ENCODE measurements around the gene PDGFRA. TPM values are rescaled to one million over a fixed set of nuclear protein-coding genes. Genes with fewer than 3 reads are reported as not detected.

PDGFRA gene
- total RNA-seq, 4 donors from 2014 or later = 20.6 to 190 (median 65.5) TPM

DNA sequence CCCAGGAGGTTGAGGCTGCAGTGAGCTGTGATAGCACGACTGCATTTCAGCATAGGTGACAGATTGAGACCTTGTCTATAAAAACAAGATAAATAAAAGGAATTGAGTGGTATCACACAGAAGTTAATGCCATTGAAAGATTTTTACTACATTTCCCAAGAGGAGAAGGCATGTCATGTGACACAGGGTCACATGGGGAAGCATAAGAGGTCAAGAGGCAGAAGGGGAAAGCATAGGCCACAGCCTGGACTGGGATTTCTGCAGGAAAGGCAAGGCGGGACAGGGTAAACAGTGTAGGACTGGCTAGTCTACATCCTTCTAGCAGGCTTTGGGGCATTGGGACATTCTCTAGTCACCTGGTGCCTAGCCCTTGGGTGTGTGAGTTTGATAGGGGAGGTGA is 88.6 kb downstream of the PDGFRA start:
- DNase-seq = no peak
- intact Hi-C loops (cut with DNase I; ENCODE audit: low total_unique reads) = no loop called here

DNA sequence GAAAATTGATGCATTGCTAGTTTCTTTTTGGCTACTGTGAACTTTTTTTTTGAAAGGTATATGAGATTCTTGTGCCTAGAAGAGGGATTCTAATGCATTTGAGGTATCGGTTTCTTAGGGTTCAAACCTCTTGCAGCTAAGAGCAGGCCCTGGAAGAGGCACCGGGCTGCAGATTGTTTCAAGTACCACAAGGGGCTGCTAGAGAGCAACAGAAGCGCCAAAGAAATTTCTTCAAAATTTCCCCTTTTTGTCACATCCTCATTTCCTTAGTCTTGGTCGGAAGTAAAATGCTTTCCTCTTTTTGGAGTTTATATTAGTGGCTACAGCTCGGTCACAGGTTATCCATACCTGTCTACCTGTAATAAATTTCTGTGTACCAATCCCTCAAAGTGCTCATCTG is 89.8 kb downstream of the PDGFRA start:
- intact Hi-C loops (cut with DNase I; ENCODE audit: low total_unique reads) (no loop called here), in situ Hi-C loops (cut with MboI; ENCODE audit: low pct_ligation_motif_present in 1 of 4, low pct_unique_long_range_greater_than_20kb in 1 of 4, low sequenced_read_pairs in 3 of 4) (loop anchor here in 1 of 4 donors (25.0 kb wide), 3 partner anchors 518 to 993 kb away; no protein-coding TSS in a partner anchor)
- DNase-seq = no peak

More for the DNA sequence above, 88.6 kb downstream of the PDGFRA start:
- Histone ChIP-seq H3K36me3 (no peaks in the 10 kb centered on the region), H3K4me3 (no peak overlapping the region), H3K9me3 (no peaks in the 10 kb centered on the region), H3K4me1 (no peaks in the 10 kb centered on the region), H3K27ac (no peak overlapping the region), H3K27me3 (no peaks in the 10 kb centered on the region)
- WGBS, 2 donors (ENCODE audit: low coverage in 1 of 2) = 89 to 96% methylated on average over 2 of the region's 2 CpGs
- in situ Hi-C loops (cut with MboI; ENCODE audit: low pct_ligation_motif_present in 1 of 4, low pct_unique_long_range_greater_than_20kb in 1 of 4, low sequenced_read_pairs in 3 of 4) = loop anchor here in 1 of 4 donors (25.0 kb wide), 3 partner anchors 520 to 995 kb away; no protein-coding TSS in a partner anchor
- TF ChIP-seq POLR2A (IDR thresholded peaks at IDR 0.05) (no peak), POLR2AphosphoS5 (IDR thresholded peaks at IDR 0.05) (no peak), EP300 (IDR thresholded peaks at IDR 0.05; ENCODE audit: low read depth) (no peak)
- TF ChIP-seq, protein P1, sequence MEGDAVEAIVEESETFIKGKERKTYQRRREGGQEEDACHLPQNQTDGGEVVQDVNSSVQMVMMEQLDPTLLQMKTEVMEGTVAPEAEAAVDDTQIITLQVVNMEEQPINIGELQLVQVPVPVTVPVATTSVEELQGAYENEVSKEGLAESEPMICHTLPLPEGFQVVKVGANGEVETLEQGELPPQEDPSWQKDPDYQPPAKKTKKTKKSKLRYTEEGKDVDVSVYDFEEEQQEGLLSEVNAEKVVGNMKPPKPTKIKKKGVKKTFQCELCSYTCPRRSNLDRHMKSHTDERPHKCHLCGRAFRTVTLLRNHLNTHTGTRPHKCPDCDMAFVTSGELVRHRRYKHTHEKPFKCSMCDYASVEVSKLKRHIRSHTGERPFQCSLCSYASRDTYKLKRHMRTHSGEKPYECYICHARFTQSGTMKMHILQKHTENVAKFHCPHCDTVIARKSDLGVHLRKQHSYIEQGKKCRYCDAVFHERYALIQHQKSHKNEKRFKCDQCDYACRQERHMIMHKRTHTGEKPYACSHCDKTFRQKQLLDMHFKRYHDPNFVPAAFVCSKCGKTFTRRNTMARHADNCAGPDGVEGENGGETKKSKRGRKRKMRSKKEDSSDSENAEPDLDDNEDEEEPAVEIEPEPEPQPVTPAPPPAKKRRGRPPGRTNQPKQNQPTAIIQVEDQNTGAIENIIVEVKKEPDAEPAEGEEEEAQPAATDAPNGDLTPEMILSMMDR (IDR thresholded peaks at IDR 0.05) = no peak

DNA sequence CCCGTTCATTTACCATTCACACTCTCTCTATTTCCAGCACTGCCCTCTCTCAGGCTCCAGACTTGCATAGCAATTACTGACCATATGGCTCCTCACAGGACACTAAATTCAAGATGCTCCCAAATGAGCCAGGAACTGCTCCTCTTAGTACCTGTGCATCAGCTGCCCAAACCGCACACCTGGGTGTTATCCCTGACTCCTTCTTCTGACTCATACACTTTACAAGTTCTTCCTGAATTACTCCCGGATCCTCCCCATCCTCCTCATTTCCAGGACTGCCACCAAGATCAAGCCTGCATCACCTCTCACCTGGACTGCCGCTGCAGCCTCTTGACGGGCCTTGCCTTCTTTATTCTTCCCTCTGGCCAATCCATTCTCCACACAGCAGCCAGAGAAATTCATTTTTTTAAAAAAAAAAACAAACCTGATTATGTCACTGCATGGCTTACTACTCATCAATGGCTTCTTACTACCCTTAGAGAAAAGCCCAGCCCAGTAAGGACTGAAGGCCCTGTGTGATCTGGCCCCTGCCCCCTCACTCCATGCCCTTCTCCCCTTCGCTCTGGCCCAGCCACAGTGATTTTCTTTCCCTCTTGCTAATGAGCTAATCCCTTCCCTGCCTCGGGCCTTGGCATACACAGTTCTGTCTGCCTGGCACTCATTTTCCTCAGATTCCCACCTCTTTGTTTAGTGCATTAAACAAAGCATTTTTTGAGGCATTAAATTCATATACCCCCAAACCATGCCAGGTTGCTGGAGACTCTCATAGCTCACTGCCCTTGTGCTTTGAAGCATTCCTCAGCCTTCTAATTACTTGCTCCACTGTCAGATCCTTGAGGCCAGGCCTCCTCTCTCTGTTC is 92.0 kb downstream of the PDGFRA start:
- H3K4me1 ChIP-seq = no peaks in the 10 kb centered on the region
- DNase-seq = no peak
- WGBS, 2 donors (ENCODE audit: low coverage in 1 of 2) = 80 to 82% methylated on average over 5 to 7 of the region's 7 CpGs
- no peak overlapping the region for H3K4me3 ChIP-seq
- no peak overlapping the region for H3K27ac ChIP-seq
- intact Hi-C loops (cut with DNase I; ENCODE audit: low total_unique reads) = loop anchor here (10.0 kb wide), 1 partner anchor 114 kb away; no protein-coding TSS in a partner anchor
- no peaks in the 10 kb centered on the region for H3K27me3 ChIP-seq
- no peaks in the 10 kb centered on the region for H3K9me3 ChIP-seq
- in situ Hi-C loops (cut with MboI; ENCODE audit: low pct_ligation_motif_present in 1 of 4, low pct_unique_long_range_greater_than_20kb in 1 of 4, low sequenced_read_pairs in 3 of 4) = loop anchor here in 2 of 4 donors (10.0 to 25.0 kb wide), 4 partner anchors 114 to 991 kb away; no protein-coding TSS in a partner anchor
- TF ChIP-seq POLR2AphosphoS5 (IDR thresholded peaks at IDR 0.05) (no peak), POLR2A (IDR thresholded peaks at IDR 0.05) (no peak), EP300 (IDR thresholded peaks at IDR 0.05; ENCODE audit: low read depth) (no peak)
- TF ChIP-seq, protein P1 (IDR thresholded peaks at IDR 0.05) = no peak
- no peaks in the 10 kb centered on the region for H3K36me3 ChIP-seq

More for the DNA sequence above, 89.8 kb downstream of the PDGFRA start:
- Histone ChIP-seq H3K27me3 (no peaks in the 10 kb centered on the region), H3K9me3 (no peaks in the 10 kb centered on the region), H3K36me3 (no peaks in the 10 kb centered on the region), H3K27ac (no peak overlapping the region), H3K4me3 (no peak overlapping the region), H3K4me1 (no peaks in the 10 kb centered on the region)
- WGBS, 2 donors (ENCODE audit: low coverage in 1 of 2) = 20 to 23% methylated on average over 2 to 5 of the region's 5 CpGs
- TF ChIP-seq, protein P1 (IDR thresholded peaks at IDR 0.05) = peak; percentile 46 to 67 (median 60)
- TF ChIP-seq POLR2A (IDR thresholded peaks at IDR 0.05) = no peak

DNA sequence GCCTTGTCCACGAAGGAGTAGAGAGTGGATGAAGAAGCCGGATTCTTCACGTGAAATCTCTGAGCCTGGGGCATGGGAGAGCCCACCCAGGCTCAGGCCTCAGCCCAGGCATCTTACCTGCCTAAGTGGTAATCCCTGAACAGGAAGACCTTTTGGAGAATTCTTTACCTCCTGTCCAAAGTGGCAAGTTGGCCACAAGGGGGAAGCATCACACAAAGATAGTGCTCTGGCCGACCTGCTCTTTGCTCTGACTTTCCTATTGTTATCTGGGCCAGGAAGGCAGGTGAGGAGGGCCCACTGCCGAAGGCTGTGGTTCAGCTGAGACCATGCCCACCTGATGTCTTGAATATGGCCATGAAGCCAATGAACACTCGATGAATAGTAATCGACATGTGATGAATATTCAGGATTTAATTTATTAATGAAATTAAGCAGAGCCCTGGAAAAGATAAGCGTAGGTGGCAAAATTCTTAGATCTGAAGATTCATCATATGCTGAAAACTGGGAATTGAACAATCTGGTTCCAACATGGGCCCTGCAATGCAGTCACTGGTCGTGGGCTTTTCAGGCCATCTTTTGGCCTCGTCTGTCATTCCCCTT is 93.8 kb downstream of the PDGFRA start:
- in situ Hi-C loops (cut with MboI; ENCODE audit: low pct_ligation_motif_present in 1 of 4, low pct_unique_long_range_greater_than_20kb in 1 of 4, low sequenced_read_pairs in 3 of 4) (loop anchor here in 2 of 4 donors (10.0 to 25.0 kb wide), 4 partner anchors 112 to 989 kb away; no protein-coding TSS in a partner anchor), intact Hi-C loops (cut with DNase I; ENCODE audit: low total_unique reads) (loop anchor here (10.0 kb wide), 1 partner anchor 112 kb away; no protein-coding TSS in a partner anchor)
- Histone ChIP-seq H3K9me3 (no peaks in the 10 kb centered on the region), H3K27ac (no peak overlapping the region), H3K4me1 (no peaks in the 10 kb centered on the region), H3K4me3 (no peak overlapping the region), H3K27me3 (no peaks in the 10 kb centered on the region), H3K36me3 (no peaks in the 10 kb centered on the region)
- peak; percentile 67 for DNase-seq
- TF ChIP-seq EP300 (IDR thresholded peaks at IDR 0.05; ENCODE audit: low read depth) = no peak
- TF ChIP-seq POLR2AphosphoS5 (IDR thresholded peaks at IDR 0.05) = no peak
- TF ChIP-seq, protein P1 (IDR thresholded peaks at IDR 0.05) = peak; percentile 51 to 64 (median 61)
- WGBS, 2 donors (ENCODE audit: low coverage in 1 of 2) = 44 to 72% methylated on average over 3 to 10 of the region's 10 CpGs

Data from transverse colon (tissue), 4 donors.